WI38 (cell line): ENCODE data around the gene MEMO1.
"Not testable (repeated sequence)": the region's sequence is repeated elsewhere in the genome, so short reads cannot be mapped to it uniquely, and the experiment has no call there.

Experiments used
- H3K4me3 ChIP-seq: 2 replicates; pipeline ENCODE4 v1.5.1; 2011; ENCODE audit warnings: low read depth, mild to moderate bottlenecking, control low read depth, low read length
- TF ChIP-seq, protein P1 (sequence below): IDR thresholded peaks from 2 replicates; pipeline ENCODE4 v1.5.1; 2012; ENCODE audit warnings: low read depth, mild to moderate bottlenecking, control low read depth, low read length

Gene MEMO1

DNA sequence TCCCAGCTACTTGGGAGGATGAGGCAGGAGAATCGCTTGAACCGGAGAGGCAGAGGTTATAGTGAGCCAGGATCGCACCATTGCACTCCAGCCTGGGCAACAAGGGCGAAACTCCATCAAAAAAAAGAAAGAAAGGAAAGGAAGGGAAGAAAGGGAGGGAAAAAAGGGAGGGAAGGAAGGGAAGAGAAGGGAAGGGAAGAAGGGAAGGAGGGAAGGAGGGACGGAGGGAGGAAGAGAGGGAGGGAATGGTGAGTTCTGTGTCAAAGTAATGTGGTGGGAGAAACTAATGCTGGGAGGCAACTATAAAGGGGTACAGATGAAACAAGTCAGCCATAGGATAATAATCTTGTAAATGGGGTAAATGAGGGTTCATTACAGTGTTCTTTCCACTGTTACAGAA is 45.7 kb downstream of the MEMO1 start:
- H3K4me3 ChIP-seq: no peak overlapping the region
- TF ChIP-seq, protein P1, sequence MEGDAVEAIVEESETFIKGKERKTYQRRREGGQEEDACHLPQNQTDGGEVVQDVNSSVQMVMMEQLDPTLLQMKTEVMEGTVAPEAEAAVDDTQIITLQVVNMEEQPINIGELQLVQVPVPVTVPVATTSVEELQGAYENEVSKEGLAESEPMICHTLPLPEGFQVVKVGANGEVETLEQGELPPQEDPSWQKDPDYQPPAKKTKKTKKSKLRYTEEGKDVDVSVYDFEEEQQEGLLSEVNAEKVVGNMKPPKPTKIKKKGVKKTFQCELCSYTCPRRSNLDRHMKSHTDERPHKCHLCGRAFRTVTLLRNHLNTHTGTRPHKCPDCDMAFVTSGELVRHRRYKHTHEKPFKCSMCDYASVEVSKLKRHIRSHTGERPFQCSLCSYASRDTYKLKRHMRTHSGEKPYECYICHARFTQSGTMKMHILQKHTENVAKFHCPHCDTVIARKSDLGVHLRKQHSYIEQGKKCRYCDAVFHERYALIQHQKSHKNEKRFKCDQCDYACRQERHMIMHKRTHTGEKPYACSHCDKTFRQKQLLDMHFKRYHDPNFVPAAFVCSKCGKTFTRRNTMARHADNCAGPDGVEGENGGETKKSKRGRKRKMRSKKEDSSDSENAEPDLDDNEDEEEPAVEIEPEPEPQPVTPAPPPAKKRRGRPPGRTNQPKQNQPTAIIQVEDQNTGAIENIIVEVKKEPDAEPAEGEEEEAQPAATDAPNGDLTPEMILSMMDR: no peak

DNA sequence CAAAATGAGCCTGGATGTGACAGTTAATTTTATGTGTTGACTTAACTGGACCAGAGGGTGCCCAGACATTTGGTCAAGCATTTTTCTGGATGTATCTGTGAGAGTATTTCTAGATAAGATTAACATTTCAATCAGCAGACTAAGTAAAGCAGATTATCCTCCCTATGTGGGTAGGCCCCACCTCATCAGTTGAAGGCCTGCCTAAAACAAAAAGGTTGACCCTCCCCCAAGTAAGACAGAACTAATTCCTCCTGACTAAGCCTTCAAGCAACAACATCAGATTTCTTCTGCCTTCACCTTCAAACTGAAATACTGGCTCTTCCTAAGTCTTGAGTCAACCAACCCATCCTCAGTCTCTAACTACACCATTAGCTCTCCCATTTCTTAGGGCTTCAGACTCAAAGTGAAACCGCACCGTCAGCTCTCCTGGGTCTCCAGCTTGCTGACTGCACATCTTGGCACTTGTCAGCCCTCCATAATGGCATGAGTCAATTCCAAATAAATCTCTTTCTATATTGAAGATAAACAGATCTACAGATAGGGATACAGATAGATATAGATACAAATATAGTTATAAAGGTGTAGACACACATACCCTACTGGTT is 47.9 kb downstream of the MEMO1 start:
- TF ChIP-seq, protein P1: no peak

DNA sequence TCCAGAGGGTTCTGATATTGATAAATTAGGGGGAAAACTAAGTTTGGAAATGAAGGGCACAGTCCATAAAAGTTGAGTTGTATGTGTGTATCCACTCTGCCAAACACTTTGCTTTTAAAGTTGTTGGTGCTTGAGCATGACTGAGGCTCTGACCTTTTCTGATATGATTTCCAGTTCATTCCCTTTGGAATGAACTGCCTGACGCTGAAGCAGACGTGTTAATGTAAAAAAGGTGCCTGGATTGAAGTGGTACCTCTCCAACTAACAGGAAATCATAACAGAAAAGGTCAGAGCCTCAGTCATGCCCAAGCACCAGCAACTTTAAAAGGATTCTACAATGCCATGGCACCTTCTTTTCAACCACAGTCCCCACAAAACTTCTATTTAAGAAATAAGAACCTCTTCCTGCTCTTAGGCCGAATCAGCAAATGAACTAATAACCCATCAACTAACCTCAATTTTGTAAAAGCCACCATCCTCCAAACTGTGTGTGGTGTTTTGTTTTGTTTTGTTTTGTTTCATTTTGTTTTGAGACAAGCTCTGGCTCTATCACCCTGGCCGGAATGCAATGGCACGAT is 52.6 kb downstream of the MEMO1 start:
- TF ChIP-seq, protein P1: no peak
- no peak overlapping the region for H3K4me3 ChIP-seq

More for the DNA sequence above, 47.9 kb downstream of the MEMO1 start:
- H3K4me3 ChIP-seq: no peak overlapping the region

DNA sequence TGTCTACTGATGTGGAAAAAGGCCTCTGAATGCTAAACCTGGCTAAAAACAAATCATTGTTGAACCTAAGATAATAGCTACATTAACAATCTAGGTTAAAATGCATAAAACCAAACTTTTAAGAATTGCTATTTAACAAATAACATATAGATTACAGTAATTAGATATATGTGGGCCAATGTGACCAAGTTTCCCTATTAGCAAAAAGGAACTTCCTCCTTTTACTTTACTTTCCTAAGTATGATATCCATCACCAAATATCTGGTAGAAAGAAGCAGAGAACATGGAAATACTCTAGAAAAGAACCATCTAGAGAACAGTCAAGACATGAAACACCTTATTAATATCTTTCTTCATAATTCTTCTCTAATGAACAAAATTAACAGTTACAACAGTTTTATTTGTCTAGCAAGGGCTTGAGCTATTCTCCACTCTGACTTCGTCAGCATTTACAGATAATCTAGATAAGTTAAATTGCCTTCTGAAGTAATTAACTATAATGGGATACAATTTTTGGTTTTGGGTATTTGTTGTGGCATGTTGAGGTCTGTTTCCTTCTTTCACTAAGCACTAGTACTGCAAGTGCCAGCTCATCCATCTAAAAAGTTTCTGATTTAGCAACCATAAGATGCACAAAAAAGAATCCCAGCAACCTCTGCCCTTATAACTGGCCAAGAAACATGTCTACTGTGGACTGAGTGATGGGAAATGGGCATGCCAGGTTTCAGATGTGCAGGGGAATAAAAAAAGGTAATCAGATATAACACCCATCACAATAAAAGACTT is 53.3 kb downstream of the MEMO1 start:
- TF ChIP-seq, protein P1: no peak
- H3K4me3 ChIP-seq: no peak overlapping the region

DNA sequence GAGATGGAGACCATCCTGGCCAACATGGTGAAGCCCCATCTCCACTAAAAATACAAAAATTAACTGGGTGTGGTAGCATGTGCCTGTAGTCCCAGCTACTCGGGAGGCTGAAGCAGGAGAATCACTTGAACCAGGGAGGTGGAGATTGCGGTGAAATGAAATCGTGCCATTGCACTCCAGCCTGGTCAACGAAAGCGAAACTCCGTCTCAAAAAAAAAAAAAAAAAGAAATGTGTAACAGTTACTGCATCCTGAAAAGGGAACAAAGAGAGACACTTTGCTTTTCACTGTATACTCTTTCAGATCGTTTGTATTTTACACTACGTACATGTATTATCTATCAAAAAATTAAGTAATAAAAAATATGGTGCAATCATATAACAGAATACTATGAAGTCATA is 53.9 kb downstream of the MEMO1 start:
- H3K4me3 ChIP-seq: not testable (repeated sequence)

DNA sequence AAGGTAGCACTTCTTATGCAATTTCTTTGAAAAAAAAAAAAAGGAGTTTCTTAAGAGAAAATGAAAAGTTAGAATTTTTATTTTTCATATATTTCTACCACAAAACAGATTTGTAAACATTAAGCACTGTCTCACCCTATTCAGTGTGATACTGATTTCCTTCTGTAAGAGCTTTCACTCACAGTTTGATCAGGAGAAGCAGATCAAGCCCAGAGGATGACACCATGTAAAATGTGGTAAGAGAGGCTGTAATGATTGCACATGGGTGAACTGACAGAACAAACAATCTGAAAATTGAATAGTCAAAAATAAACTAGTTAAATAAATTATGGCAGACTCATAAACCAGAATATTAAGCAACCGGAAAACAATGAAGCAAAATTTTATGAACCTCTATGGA is 54.5 kb downstream of the MEMO1 start:
- TF ChIP-seq, protein P1: no peak
- no peak overlapping the region for H3K4me3 ChIP-seq

DNA sequence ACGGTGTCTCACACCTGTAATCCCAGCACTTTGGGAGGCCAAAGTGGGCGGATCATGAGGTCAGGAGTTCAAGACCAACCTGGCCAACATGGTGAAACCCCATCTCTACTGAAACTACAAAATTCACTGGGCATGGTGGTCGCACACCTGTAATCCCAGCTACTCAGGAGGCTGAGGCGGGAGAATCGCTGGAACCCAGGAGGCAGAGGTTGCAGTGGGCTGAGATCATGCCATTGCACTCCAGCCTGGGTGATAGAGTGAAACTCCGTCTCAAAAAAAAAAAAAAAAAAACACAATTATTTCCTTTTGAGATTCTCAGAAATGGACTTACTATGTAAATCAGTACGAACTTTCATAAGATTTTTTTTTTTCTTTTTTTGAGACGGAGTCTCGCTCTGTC is 57.7 kb downstream of the MEMO1 start:
- not testable (repeated sequence) for H3K4me3 ChIP-seq

DNA sequence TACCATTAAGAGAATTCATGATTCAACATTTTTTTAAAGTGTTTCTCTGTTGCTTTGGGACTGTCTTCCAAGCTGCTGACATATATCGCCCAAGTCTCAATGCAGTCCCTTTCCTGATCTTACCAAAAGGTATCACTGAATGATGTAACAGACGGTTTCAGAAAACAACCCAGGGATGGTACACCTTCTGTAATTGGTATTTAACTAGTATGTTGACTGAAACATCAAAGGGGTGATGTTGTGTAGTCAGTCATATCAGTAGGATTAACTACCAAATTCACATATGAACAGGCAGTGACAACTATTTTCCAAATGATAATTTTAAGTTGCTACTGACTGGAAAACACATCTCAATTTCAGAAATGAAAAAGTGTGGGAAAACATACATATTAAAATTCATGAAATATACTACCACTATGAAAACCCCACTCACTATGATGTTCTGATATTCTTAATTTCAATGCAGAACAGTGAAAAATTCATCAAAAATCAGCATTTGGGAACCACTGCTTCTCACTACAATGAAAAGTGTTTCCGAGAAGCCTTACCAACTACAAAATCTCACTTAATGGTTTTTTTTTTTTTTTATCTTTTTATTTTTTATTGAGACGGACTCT is 59.8 kb downstream of the MEMO1 start:
- TF ChIP-seq, protein P1: no peak
- H3K4me3 ChIP-seq: no peak overlapping the region
